Peyer's patch (tissue), 4 donors: ENCODE measurements around the gene DMBT1.

Experiments
- POLR2A ChIP-seq, 2 donors: fragments of 450-650 bp; IDR thresholded peaks; one replicate each; pipeline ENCODE4 v1.5.1; 2017; ENCODE audit warnings: antibody characterized with exemption in 2 of 2, mild to moderate bottlenecking in 2 of 2, moderate library complexity in 2 of 2
- TF ChIP-seq, protein P1 (sequence below), 6 experiments: fragments of 450-650 bp in 4 of 6; fragments of 200-600 bp in 2 of 6; sonication (generic) in 1 of 6; IDR thresholded peaks; one replicate each; pipeline ENCODE4 v1.5.1; 2017 to 2019; ENCODE audit warnings: antibody characterized with exemption in 6 of 6, mild to moderate bottlenecking in 3 of 6, moderate library complexity in 1 of 6

DNA sequence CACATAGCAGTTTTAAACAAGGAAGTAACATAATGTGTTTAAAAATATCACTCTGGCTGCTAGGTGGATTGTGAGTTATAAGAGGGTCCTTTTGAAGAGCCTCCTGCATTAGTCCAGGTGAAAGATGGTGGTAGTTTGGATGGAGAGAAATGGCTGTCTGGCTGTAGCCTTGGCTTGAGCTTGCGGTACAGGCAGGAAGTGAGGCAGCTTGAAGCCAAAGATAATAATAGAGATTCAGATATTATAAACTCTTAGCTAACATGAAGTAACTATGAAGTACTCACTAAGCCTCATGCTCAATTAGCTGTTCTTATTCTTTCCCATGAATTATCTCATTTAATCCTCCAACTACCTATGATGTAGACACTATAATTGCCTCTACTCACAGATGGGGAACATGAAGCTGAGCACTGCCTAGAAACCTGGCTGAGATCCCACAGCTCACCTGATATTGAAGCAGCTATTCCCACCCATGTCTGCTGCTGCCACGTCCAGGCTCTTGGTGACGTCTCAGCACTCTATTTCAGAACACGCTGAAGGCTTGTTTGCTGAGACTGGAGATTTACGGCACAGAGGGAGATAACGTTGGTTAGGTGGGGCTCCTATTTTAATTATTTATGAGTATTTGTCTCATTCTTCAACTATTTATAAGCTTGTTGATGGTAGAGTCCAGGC lies 128.7 kb downstream of the DMBT1 start:
- TF ChIP-seq POLR2A (IDR thresholded peaks at IDR 0.05), result no peak
- TF ChIP-seq, protein P1, sequence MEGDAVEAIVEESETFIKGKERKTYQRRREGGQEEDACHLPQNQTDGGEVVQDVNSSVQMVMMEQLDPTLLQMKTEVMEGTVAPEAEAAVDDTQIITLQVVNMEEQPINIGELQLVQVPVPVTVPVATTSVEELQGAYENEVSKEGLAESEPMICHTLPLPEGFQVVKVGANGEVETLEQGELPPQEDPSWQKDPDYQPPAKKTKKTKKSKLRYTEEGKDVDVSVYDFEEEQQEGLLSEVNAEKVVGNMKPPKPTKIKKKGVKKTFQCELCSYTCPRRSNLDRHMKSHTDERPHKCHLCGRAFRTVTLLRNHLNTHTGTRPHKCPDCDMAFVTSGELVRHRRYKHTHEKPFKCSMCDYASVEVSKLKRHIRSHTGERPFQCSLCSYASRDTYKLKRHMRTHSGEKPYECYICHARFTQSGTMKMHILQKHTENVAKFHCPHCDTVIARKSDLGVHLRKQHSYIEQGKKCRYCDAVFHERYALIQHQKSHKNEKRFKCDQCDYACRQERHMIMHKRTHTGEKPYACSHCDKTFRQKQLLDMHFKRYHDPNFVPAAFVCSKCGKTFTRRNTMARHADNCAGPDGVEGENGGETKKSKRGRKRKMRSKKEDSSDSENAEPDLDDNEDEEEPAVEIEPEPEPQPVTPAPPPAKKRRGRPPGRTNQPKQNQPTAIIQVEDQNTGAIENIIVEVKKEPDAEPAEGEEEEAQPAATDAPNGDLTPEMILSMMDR (IDR thresholded peaks at IDR 0.05), result no peak
